ENCODE results near the gene SEC24C. TPM values are rescaled to one million over a fixed set of nuclear protein-coding genes. Genes with fewer than 3 reads are reported as not detected.

Gene SEC24C
- total and polyA plus RNA-seq, 2 of the 4 experiments (the other 2 are of a cell fraction) = 74.2 to 88.9 TPM

GRCh38 chr10:73786512-73786885, 42.3 kb downstream of the SEC24C start:
- no peak overlapping the region for H3K18ac ChIP-seq (ENCODE audit: low read depth, low read length)
- H3K9me3 ChIP-seq (ENCODE audit: control insufficient read depth, insufficient read depth, low read length) = no peaks in the 10 kb centered on the region
- no TSS peak for BruUV-seq (replicated peaks)
- no peak overlapping the region for H2BK120ac ChIP-seq (ENCODE audit: low read depth, low read length)
- H2BK5ac ChIP-seq (ENCODE audit: low read depth, low read length, poor library complexity, severe bottlenecking) = no peak overlapping the region
- H3K27me3 ChIP-seq (ENCODE audit: control insufficient read depth, insufficient read depth, low read length) = no peaks in the 10 kb centered on the region
- peak overlapping the region; percentile 24 for H3K27ac ChIP-seq (ENCODE audit: insufficient read depth, low read length)
- no peak for TF ChIP-seq RFX5 (IDR thresholded peaks at IDR 0.05; ENCODE audit: low read depth, low read length)
- TF ChIP-seq MAFK (IDR thresholded peaks at IDR 0.05; ENCODE audit: low read depth, low read length) = no peak
- no peak for TF ChIP-seq CHD1 (IDR thresholded peaks at IDR 0.05; ENCODE audit: low read depth, low read length)
- no peak for TF ChIP-seq NFE2L2 (IDR thresholded peaks at IDR 0.05; ENCODE audit: low read depth, low read length)
- TF ChIP-seq POLR2A (IDR thresholded peaks at IDR 0.05; ENCODE audit: low read depth, low read length) = no peak
- TF ChIP-seq SMC3 (IDR thresholded peaks at IDR 0.05; ENCODE audit: low read depth, low read length) = no peak
- no peak for TF ChIP-seq RAD21 (IDR thresholded peaks at IDR 0.05; ENCODE audit: low read length)
- no peak for TF ChIP-seq MXI1 (IDR thresholded peaks at IDR 0.05; ENCODE audit: borderline replicate concordance, low read depth, low read length)
- TF ChIP-seq CTCF (conservative IDR thresholded peaks at IDR 0.05; ENCODE audit: low read depth, low read length) = no peak
- no peak for TF ChIP-seq FOS (IDR thresholded peaks at IDR 0.05; ENCODE audit: low read depth, low read length)
- TF ChIP-seq, protein P1, sequence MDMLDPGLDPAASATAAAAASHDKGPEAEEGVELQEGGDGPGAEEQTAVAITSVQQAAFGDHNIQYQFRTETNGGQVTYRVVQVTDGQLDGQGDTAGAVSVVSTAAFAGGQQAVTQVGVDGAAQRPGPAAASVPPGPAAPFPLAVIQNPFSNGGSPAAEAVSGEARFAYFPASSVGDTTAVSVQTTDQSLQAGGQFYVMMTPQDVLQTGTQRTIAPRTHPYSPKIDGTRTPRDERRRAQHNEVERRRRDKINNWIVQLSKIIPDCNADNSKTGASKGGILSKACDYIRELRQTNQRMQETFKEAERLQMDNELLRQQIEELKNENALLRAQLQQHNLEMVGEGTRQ (IDR thresholded peaks at IDR 0.05; ENCODE audit: low read depth, low read length) = no peak
- H2BK20ac ChIP-seq (ENCODE audit: low read depth, low read length) = no peak overlapping the region
- peak overlapping the region; percentile 32; the same call in 1 of the 2 replicates for H3K56ac ChIP-seq (ENCODE audit: extremely low read depth, insufficient read depth, low read length)
- no peak overlapping the region for H2BK15ac ChIP-seq (ENCODE audit: low read depth, low read length)
- H4K8ac ChIP-seq (ENCODE audit: low read depth in 2 of 2, low read length in 2 of 2) = no peak overlapping the region
- H3K9me1 ChIP-seq (ENCODE audit: insufficient read depth, low read length) = peaks cover 13% of the 10 kb centered on the region; the same call in 1 of the 2 replicates
- H3K79me1 ChIP-seq (ENCODE audit: low read depth in 1 of 2, low read length in 2 of 2) = peaks cover 14 to 60% of the 10 kb centered on the region in 2 experiments
- peaks cover 26% of the 10 kb centered on the region for H3K36me3 ChIP-seq (ENCODE audit: control insufficient read depth, insufficient read depth, low read length)
- H3K4ac ChIP-seq (ENCODE audit: low read depth, low read length) = 0 out of 2 replicates have a peak overlapping the region, but pooled peaks have one; percentile 48
- no peak overlapping the region for H2AK5ac ChIP-seq (ENCODE audit: low read depth, low read length)
- H2AK9ac ChIP-seq (replicated peaks; ENCODE audit: low read depth, low read length, poor library complexity) = peak overlapping the region; percentile 96
- peak overlapping the region; percentile 87 for H3K23ac ChIP-seq (ENCODE audit: low read depth, low read length)
- dilution Hi-C loops (cut with HindIII; ENCODE audit: low sequenced_read_pairs, unreplicated experiment) = no loop called here
- intact Hi-C loops (cut with micrococcal nuclease) = no loop called here
- peak overlapping the region; percentile 98 for H3K4me2 ChIP-seq (ENCODE audit: low read depth, low read length)
- H3K14ac ChIP-seq (replicated peaks; ENCODE audit: low read depth, low read length) = peak overlapping the region; percentile 42
- no peak overlapping the region for H4K91ac ChIP-seq (ENCODE audit: insufficient read depth, low read depth, low read length)
- H3K9ac ChIP-seq (ENCODE audit: low read depth, low read length) = peak overlapping the region; percentile 77
- H4K5ac ChIP-seq (ENCODE audit: low read depth, low read length) = no peak overlapping the region
- H3K4me3 ChIP-seq (ENCODE audit: insufficient read depth, low read depth, low read length) = peak overlapping the region; percentile 57
- H4K20me1 ChIP-seq (ENCODE audit: insufficient read depth, low read length) = peaks cover 37% of the 10 kb centered on the region
- peaks cover 3% of the 10 kb centered on the region; the same call in 1 of the 2 replicates for H3K4me1 ChIP-seq (ENCODE audit: control insufficient read depth, insufficient read depth, low read length)
- DNase-seq (no peak), ATAC-seq (ENCODE audit: low read depth) (no peak)
- in situ Hi-C loops (cut with MboI; ENCODE audit: low sequenced_read_pairs) = no loop called here
- ChIA-PET CTCF (interaction anchor here (1.2 kb wide), 1 partner anchor 93 kb away, joined by 4 read pairs; no protein-coding TSS in a partner anchor), POLR2A (ENCODE audit: unreplicated experiment) (interaction anchor here (1.0 kb wide), 1 partner anchor 15 kb away, joined by 4 read pairs; a partner anchor contains a TSS)
- no peak overlapping the region for H2AFZ ChIP-seq (replicated peaks; ENCODE audit: low read length, poor library complexity)
- WGBS, 2 experiments (ENCODE audit: extremely low coverage in 2 of 2, insufficient read length in 1 of 2) = no CpG with 5 or more reads among the region's 2 CpGs

Measured in IMR-90 (cell line).